NCI-H1092 treated with DMSO at 0.1 percent for 48 hours (cell line): ENCODE measurements around the gene UCK1.
A peak's percentile ranks its signal among the peaks of the same experiment; 100 is the strongest.

ENCODE experiments used
- DNase-seq: peaks from one replicate; lab custom pipeline; 2025; lab: John Stamatoyannopoulos, UW

Gene UCK1

GRCh38 chr9:131496844-131497405, 34.1 kb downstream of the UCK1 start:
- no peak for DNase-seq

- no peak for DNase-seq
These were observed 35.3 kb downstream of the UCK1 start for GRCh38 chr9:131495785-131496184.

- no peak for DNase-seq
These were observed 36.7 kb downstream of the UCK1 start for GRCh38 chr9:131494296-131494870.

- DNase-seq = no peak
These were observed 39.0 kb downstream of the UCK1 start for GRCh38 chr9:131492070-131492469.

GRCh38 chr9:131491001-131491710, 39.9 kb downstream of the UCK1 start:
- no peak for DNase-seq

- no peak for DNase-seq
These were observed 40.5 kb downstream of the UCK1 start for GRCh38 chr9:131490514-131490913.

GRCh38 chr9:131487621-131488031, 43.4 kb downstream of the UCK1 start:
- no peak for DNase-seq

GRCh38 chr9:131487001-131487400, 44.1 kb downstream of the UCK1 start:
- no peak for DNase-seq

GRCh38 chr9:131485728-131486422, 45.2 kb downstream of the UCK1 start:
- DNase-seq = no peak

- no peak for DNase-seq
These were observed 45.9 kb downstream of the UCK1 start for GRCh38 chr9:131485206-131485605.

- DNase-seq = no peak
These were observed 46.4 kb downstream of the UCK1 start for GRCh38 chr9:131484560-131485185.

GRCh38 chr9:131484051-131484445, 47.0 kb downstream of the UCK1 start:
- no peak for DNase-seq

- no peak for DNase-seq
These were observed 47.6 kb downstream of the UCK1 start for GRCh38 chr9:131483319-131484050.

- no peak for DNase-seq
These were observed 48.6 kb downstream of the UCK1 start for GRCh38 chr9:131482343-131483006.

GRCh38 chr9:131481441-131482342, 49.4 kb downstream of the UCK1 start:
- no peak for DNase-seq

GRCh38 chr9:131480258-131480657, 50.8 kb downstream of the UCK1 start:
- no peak for DNase-seq

- DNase-seq = no peak
These were observed 52.2 kb downstream of the UCK1 start for GRCh38 chr9:131478911-131479310.

GRCh38 chr9:131478421-131478868, 52.6 kb downstream of the UCK1 start:
- DNase-seq = peak; percentile 22

- DNase-seq = no peak
These were observed 53.1 kb downstream of the UCK1 start for GRCh38 chr9:131477816-131478419.

- no peak for DNase-seq
These were observed 53.7 kb downstream of the UCK1 start for GRCh38 chr9:131477367-131477766.
